Measurements from ENCODE around the gene KRTAP5-1. TPM values are rescaled to one million over a fixed set of nuclear protein-coding genes. Genes with fewer than 3 reads are reported as not detected.

Gene KRTAP5-1
- total RNA-seq, 1 donor from 2014 or later, result not detected

DNA sequence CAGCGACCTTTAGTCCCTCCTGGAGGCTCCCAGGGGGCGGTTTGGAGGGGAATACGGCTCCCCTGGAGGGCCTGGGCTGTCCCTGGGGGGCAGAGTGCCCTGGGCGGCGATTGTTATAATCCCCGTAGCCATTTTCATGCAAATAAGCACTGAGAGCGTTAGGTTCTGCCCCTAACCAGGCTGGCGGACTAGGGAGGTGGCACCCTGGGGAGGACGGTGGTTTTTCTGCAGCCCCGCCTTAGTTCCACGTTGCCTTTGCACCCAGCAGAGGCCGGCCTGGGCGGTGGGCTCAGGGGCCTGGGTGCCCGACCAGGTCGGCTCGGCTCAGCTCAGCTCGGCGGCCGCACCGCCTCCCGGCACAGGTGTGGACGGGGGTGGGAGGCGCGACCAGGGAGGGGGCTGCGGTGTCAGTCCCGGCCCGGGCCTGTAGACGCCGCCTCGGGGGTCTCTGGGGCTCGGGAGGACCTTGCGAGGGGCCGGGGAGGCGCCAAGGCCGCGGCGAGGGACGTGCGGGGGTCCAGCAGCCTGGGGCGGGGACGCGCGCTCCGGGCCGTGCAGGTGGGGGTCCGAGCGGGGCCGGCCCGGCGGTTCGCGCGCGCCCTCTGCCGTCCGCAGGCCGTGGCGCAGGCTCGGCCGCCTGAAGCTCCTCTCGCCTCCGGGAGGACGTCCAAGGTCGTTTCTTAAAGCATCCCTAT, 10.7 kb downstream of the KRTAP5-1 start:
- no peaks in the 10 kb centered on the region for H3K36me3 ChIP-seq
- no peaks in the 10 kb centered on the region for H3K27me3 ChIP-seq
- intact Hi-C loops (cut with DNase I), result loop anchor here (2.0 to 10.0 kb wide), 3 partner anchors 28 to 370 kb away; no protein-coding TSS in a partner anchor
- H3K27ac ChIP-seq, result peak overlapping the region; percentile 75
- no peak for DNase-seq (ENCODE audit: extremely low spot score in 2 of 2)
- H3K4me3 ChIP-seq, result peak overlapping the region; percentile 30 to 63
- no peak for TF ChIP-seq POLR2AphosphoS5 (IDR thresholded peaks at IDR 0.05; ENCODE audit: insufficient read depth in 1 of 2, low read depth in 1 of 2)
- TF ChIP-seq, protein P1, sequence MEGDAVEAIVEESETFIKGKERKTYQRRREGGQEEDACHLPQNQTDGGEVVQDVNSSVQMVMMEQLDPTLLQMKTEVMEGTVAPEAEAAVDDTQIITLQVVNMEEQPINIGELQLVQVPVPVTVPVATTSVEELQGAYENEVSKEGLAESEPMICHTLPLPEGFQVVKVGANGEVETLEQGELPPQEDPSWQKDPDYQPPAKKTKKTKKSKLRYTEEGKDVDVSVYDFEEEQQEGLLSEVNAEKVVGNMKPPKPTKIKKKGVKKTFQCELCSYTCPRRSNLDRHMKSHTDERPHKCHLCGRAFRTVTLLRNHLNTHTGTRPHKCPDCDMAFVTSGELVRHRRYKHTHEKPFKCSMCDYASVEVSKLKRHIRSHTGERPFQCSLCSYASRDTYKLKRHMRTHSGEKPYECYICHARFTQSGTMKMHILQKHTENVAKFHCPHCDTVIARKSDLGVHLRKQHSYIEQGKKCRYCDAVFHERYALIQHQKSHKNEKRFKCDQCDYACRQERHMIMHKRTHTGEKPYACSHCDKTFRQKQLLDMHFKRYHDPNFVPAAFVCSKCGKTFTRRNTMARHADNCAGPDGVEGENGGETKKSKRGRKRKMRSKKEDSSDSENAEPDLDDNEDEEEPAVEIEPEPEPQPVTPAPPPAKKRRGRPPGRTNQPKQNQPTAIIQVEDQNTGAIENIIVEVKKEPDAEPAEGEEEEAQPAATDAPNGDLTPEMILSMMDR (IDR thresholded peaks at IDR 0.05), result peak; percentile 7 to 46 (median 46)
- no peak for TF ChIP-seq POLR2A (IDR thresholded peaks at IDR 0.05)
- no peaks in the 10 kb centered on the region for H3K9me3 ChIP-seq
- H3K4me1 ChIP-seq, result peaks cover 41% of the 10 kb centered on the region

DNA sequence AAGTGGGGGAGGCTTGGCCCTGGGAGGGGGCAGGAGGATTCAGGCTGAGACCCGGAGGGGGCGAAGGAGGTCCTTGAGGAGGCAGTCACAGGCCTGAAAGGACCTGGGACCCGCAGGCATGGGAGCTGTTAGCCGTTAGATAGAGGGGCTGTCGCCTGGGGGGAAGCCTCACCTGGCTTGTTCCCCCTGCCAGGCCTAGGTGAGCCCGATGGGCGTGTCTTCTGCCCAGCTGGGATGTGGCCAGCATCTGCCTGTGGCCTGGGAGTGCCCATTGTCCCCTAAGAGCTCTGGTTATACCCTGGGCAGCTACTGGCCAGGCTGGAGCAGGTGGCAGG, 11.2 kb downstream of the KRTAP5-1 start:
- intact Hi-C loops (cut with DNase I), result loop anchor here (2.0 to 10.0 kb wide), 3 partner anchors 27 to 369 kb away; no protein-coding TSS in a partner anchor
- Histone ChIP-seq H3K27ac (peak overlapping the region; percentile 75), H3K4me3 (peak overlapping the region; percentile 42 to 63), H3K4me1 (peaks cover 41% of the 10 kb centered on the region), H3K36me3 (no peaks in the 10 kb centered on the region), H3K9me3 (no peaks in the 10 kb centered on the region), H3K27me3 (no peaks in the 10 kb centered on the region)
- no peak for DNase-seq (ENCODE audit: extremely low spot score in 2 of 2)
- TF ChIP-seq POLR2AphosphoS5 (IDR thresholded peaks at IDR 0.05; ENCODE audit: insufficient read depth in 1 of 2, low read depth in 1 of 2) (peak in 1 of 2 donors; percentile 3), POLR2A (IDR thresholded peaks at IDR 0.05) (no peak)
- TF ChIP-seq, protein P1 (IDR thresholded peaks at IDR 0.05), result no peak

DNA sequence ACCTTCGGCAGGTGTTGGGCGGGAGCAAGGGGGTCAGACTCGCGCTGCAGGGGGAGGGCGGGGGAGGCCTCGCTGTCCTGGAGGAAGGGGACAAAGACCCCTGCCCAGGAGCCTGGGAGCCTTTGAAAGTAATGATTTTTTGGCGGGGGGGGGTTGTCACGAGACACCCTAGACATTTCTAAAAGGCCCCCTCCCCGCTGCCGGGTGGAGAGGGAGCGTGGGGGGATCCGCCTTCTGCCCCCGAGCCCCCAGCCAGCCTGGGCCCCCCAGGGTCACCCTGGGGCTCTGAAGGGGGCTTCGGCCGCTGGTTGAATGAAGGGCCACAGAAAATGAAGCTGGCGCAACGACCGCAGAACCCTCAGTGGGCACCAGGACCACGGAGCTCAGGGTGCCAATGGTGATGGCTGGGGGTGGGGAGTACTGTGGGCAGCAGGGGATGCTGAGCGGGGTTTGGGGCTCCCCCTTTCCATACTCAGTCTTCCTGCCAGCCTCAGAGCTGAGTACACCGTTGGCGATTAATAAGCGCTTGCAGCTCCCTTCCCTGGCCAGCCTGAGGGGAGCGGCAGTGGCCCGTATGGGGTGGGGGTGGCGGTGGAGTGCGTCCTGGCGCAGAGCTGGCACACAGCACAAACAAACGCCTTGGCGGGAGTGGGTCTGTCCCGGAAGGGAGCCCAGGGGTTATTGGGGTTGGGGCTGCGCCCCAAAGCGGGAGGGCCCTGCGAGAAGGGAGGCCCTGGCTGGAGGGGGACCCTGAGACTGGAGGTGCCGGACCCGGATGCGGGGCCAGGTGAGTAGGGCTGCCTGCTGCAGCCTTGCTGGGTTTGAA, 11.8 kb downstream of the KRTAP5-1 start:
- DNase-seq (ENCODE audit: extremely low spot score in 2 of 2), result peak in 1 of 2 donors; percentile 71
- H3K27ac ChIP-seq, result peak overlapping the region; percentile 75
- H3K9me3 ChIP-seq, result no peaks in the 10 kb centered on the region
- TF ChIP-seq POLR2A (IDR thresholded peaks at IDR 0.05) (no peak), POLR2AphosphoS5 (IDR thresholded peaks at IDR 0.05; ENCODE audit: insufficient read depth in 1 of 2, low read depth in 1 of 2) (peak in 1 of 2 donors; percentile 22)
- TF ChIP-seq, protein P1 (IDR thresholded peaks at IDR 0.05), result no peak
- intact Hi-C loops (cut with DNase I), result loop anchor here (5.0 to 10.0 kb wide), 2 partner anchors 236 to 368 kb away; no protein-coding TSS in a partner anchor
- H3K27me3 ChIP-seq, result no peaks in the 10 kb centered on the region
- H3K4me1 ChIP-seq, result peaks cover 41% of the 10 kb centered on the region
- H3K36me3 ChIP-seq, result no peaks in the 10 kb centered on the region
- peak overlapping the region; percentile 42 to 63 for H3K4me3 ChIP-seq

DNA sequence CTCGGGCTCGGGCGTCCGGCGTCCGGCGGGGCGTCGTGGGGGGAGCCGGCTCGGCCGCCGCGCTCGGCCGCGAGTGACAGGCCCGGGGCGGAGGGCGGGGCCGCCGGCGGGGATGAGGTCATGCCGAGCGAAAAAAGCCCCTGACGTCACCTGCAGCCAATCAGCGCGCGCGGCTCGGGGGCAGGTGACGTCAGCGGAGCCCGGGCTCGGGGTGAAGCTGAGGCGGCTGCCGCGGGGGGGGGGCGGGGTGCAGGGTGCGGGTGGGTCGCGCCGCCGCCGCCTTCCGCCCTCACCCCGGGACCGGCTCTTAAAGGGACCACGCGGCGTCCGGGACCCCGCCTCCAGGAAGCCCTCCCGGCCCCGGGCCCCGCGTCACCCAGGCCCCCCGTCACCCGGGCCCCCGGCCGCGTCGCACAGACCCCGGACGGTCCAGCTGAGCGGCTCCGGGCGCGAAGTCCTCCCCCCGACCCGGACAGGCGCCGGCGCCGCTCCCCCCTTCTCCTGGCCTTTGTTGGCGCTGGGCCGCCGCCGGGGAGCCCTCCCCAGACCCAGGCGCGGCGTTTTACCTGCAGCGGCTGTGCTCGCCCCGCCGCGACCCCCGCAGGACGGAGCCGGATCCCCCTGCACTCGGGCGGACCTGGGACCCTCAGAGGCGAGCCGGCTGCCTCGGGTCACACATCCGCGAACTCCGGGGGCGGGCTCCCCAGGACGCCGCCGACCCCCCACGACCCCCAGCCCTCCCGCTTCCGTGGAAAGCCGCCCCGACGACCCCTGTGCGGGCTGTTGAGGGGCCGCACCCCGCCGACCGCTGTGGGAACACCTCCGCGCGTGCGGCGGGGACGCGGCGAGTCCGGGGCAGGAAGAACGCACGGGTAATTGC, 12.6 kb downstream of the KRTAP5-1 start, which contains the start of gene DUSP8:
Gene DUSP8 (minus strand): TSS at position 75 of the 880 bp plus-strand sequence. CDS start 6,445 bp downstream, outside the sequence.
- intact Hi-C loops (cut with DNase I), result loop anchor here (5.0 to 10.0 kb wide), 2 partner anchors 235 to 368 kb away; no protein-coding TSS in a partner anchor
- H3K9me3 ChIP-seq, result no peaks in the 10 kb centered on the region
- no peaks in the 10 kb centered on the region for H3K36me3 ChIP-seq
- H3K27me3 ChIP-seq, result no peaks in the 10 kb centered on the region
- peaks cover 41% of the 10 kb centered on the region for H3K4me1 ChIP-seq
- peak in 1 of 2 donors; percentile 11 for TF ChIP-seq POLR2A (IDR thresholded peaks at IDR 0.05)
- TF ChIP-seq POLR2AphosphoS5 (IDR thresholded peaks at IDR 0.05; ENCODE audit: insufficient read depth in 1 of 2, low read depth in 1 of 2), result no peak
- peak within 1 kb of the TSS; percentile 76 for H3K27ac ChIP-seq
- H3K4me3 ChIP-seq, result peak within 1 kb of the TSS; percentile 50 to 75
- DNase-seq (ENCODE audit: extremely low spot score in 2 of 2), result peak in 1 of 2 donors; percentile 86
